Measurements from ENCODE around the gene LDHD. TPM values are rescaled to one million over a fixed set of nuclear protein-coding genes. Genes with fewer than 3 reads are reported as not detected.

LDHD gene
- total and polyA plus RNA-seq, 3 experiments from 2014 or later, result 0.10 TPM; not detected in 2

DNA sequence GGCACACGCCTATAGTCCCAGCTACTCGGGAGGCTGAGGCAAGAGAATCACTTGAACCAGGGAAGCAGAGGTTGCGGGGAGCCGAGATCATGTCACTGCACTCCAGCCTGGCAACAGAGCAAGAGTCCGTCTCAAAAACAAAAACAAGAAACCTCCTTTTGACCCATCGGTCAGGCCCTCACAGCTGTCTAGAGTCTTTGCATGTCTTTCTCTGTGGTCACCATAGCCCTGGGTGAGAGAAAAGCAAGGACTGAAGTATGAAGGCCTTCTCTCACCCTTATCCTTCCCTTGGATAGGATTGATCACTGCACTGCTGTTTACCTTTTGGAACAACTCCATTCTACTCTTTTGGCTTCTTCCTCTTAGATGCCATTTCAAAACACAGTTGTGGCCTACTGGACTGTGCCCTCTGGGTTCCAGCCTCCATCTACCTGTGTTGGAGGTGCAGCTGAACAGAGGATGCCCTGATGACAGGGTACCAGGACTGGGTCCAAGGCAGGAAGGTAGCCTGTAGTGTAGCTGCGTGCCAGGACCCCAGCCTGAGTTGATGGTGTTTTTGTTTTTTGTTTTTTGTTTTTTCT lies 37.1 kb downstream of the LDHD start:
- H3K4me1 Mint-ChIP-seq, result peaks cover 23 to 31% (median 30%) of the 10 kb centered on the region in 3 donors
- peaks cover 0 to 2% of the 10 kb centered on the region in 2 donors for H3K27me3 Mint-ChIP-seq
- POLR2A ChIA-PET, result no interaction called here

DNA sequence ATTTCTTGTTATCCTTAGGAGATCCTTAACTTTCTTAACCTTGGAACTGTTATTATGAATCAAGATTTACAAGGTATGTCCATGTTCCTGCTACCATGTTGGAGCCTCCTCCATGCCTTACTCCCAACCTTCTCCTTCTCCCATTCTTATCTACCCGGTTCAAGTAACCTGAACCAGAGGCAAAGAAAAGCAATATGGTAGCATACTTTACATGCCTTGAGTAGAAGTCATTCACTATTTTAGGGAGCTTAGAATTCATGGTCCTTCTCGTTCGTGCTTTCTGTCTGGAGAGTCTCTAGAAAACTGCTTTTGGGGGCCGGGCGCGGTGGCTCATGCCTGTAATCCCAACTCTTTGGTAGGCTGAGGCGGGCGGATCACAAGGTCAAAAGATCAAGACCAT lies 37.7 kb downstream of the LDHD start:
- Mint-ChIP-seq H3K4me3 (no peak overlapping the region), H3K27ac (no peak overlapping the region), H3K4me1 (peaks cover 28 to 36% (median 35%) of the 10 kb centered on the region in 3 donors), H3K9me3 (no peaks in the 10 kb centered on the region), H3K27me3 (peaks cover 0 to 5% of the 10 kb centered on the region in 2 donors), H3K36me3 (no peaks in the 10 kb centered on the region)
- peaks cover 37% of the 10 kb centered on the region for H3K4me1 ChIP-seq (ENCODE audit: insufficient read depth, low read length)
- POLR2A ChIA-PET, result no interaction called here
- H3K4me3 ChIP-seq (ENCODE audit: low read length), result no peak overlapping the region
- H3K27me3 ChIP-seq (ENCODE audit: insufficient read depth, low read length, poor library complexity, severe bottlenecking), result no peaks in the 10 kb centered on the region
- no peak for DNase-seq
- H3K36me3 ChIP-seq (ENCODE audit: insufficient read depth, low read length), result no peaks in the 10 kb centered on the region
- CTCF ChIA-PET, result no interaction called here
- H3K27ac ChIP-seq (ENCODE audit: low read depth, low read length), result no peak overlapping the region
- H3K9me3 ChIP-seq (ENCODE audit: low read length), result no peaks in the 10 kb centered on the region

More for the DNA sequence above, 37.1 kb downstream of the LDHD start:
- no peak overlapping the region for H3K27ac ChIP-seq (ENCODE audit: low read depth, low read length)
- no peak for DNase-seq
- no peaks in the 10 kb centered on the region for H3K9me3 ChIP-seq (ENCODE audit: low read length)
- Mint-ChIP-seq H3K27ac (no peak overlapping the region), H3K36me3 (no peaks in the 10 kb centered on the region), H3K4me3 (peak overlapping the region in 1 of 7 donors; percentile 64), H3K9me3 (no peaks in the 10 kb centered on the region)
- no peaks in the 10 kb centered on the region for H3K27me3 ChIP-seq (ENCODE audit: insufficient read depth, low read length, poor library complexity, severe bottlenecking)
- H3K4me3 ChIP-seq (ENCODE audit: low read length), result no peak overlapping the region
- H3K4me1 ChIP-seq (ENCODE audit: insufficient read depth, low read length), result peaks cover 31% of the 10 kb centered on the region
- H3K36me3 ChIP-seq (ENCODE audit: insufficient read depth, low read length), result no peaks in the 10 kb centered on the region
- CTCF ChIA-PET, result no interaction called here

GRCh38 chr16:75075688-75076268 lies 40.8 kb downstream of the LDHD start:
- H3K27me3 Mint-ChIP-seq, result peaks cover 0 to 5% of the 10 kb centered on the region in 2 donors
- POLR2A ChIA-PET, result no interaction called here
- no peaks in the 10 kb centered on the region for H3K36me3 Mint-ChIP-seq

GRCh38 chr16:75074920-75075687 lies 41.5 kb downstream of the LDHD start:
- H3K27ac ChIP-seq (ENCODE audit: low read depth, low read length), result peak overlapping the region; percentile 33
- H3K4me1 Mint-ChIP-seq, result peaks cover 32 to 51% (median 48%) of the 10 kb centered on the region in 3 donors

More at GRCh38 chr16:75075688-75076268, 40.8 kb downstream of the LDHD start:
- H3K9me3 Mint-ChIP-seq, result no peaks in the 10 kb centered on the region
- Histone ChIP-seq H3K4me3 (ENCODE audit: low read length) (peak overlapping the region; percentile 49), H3K36me3 (ENCODE audit: insufficient read depth, low read length) (no peaks in the 10 kb centered on the region), H3K4me1 (ENCODE audit: insufficient read depth, low read length) (peaks cover 41% of the 10 kb centered on the region), H3K27ac (ENCODE audit: low read depth, low read length) (peak overlapping the region; percentile 33), H3K27me3 (ENCODE audit: insufficient read depth, low read length, poor library complexity, severe bottlenecking) (no peaks in the 10 kb centered on the region), H3K9me3 (ENCODE audit: low read length) (no peaks in the 10 kb centered on the region)
- peak overlapping the region; percentile 3 to 77 (median 52) for H3K4me3 Mint-ChIP-seq
- H3K27ac Mint-ChIP-seq, result peak overlapping the region; percentile 41 to 93 (median 88)
- CTCF ChIA-PET, result interaction anchor here (1.0 to 1.9 kb wide), 3 partner anchors 22 to 191 kb away, joined by 3 to 12 read pairs (median 7); no protein-coding TSS in a partner anchor
- DNase-seq, result no peak
- H3K4me1 Mint-ChIP-seq, result peaks cover 32 to 48% (median 46%) of the 10 kb centered on the region in 3 donors

GRCh38 chr16:75074304-75074793 lies 42.2 kb downstream of the LDHD start:
- peaks cover 0 to 5% of the 10 kb centered on the region in 2 donors for H3K27me3 Mint-ChIP-seq
- Histone ChIP-seq H3K27me3 (ENCODE audit: insufficient read depth, low read length, poor library complexity, severe bottlenecking) (no peaks in the 10 kb centered on the region), H3K36me3 (ENCODE audit: insufficient read depth, low read length) (no peaks in the 10 kb centered on the region), H3K27ac (ENCODE audit: low read depth, low read length) (no peak overlapping the region), H3K4me3 (ENCODE audit: low read length) (no peak overlapping the region), H3K9me3 (ENCODE audit: low read length) (no peaks in the 10 kb centered on the region), H3K4me1 (ENCODE audit: insufficient read depth, low read length) (peaks cover 41% of the 10 kb centered on the region)
- H3K36me3 Mint-ChIP-seq, result no peaks in the 10 kb centered on the region
- DNase-seq, result no peak
- no peaks in the 10 kb centered on the region for H3K9me3 Mint-ChIP-seq
- peak overlapping the region in 7 of 8 donors; percentile 1 to 85 (median 63) for H3K27ac Mint-ChIP-seq
- peaks cover 34 to 51% (median 48%) of the 10 kb centered on the region in 3 donors for H3K4me1 Mint-ChIP-seq
- peak overlapping the region in 1 of 7 donors; percentile 0 for H3K4me3 Mint-ChIP-seq
- ChIA-PET POLR2A (interaction anchor here (0.8 kb wide), 1 partner anchor 34 kb away, joined by 3 read pairs; no protein-coding TSS in a partner anchor), CTCF (interaction anchor here (1.0 to 1.9 kb wide), 6 partner anchors 9 to 189 kb away, joined by 3 to 12 read pairs (median 4); partner anchors contain the start of gene ZNRF1)

More at GRCh38 chr16:75074920-75075687, 41.5 kb downstream of the LDHD start:
- Mint-ChIP-seq H3K27me3 (peaks cover 0 to 5% of the 10 kb centered on the region in 2 donors), H3K36me3 (no peaks in the 10 kb centered on the region), H3K27ac (peak overlapping the region; percentile 41 to 93 (median 88)), H3K9me3 (no peaks in the 10 kb centered on the region), H3K4me3 (peak overlapping the region; percentile 3 to 77 (median 52))
- Histone ChIP-seq H3K9me3 (ENCODE audit: low read length) (no peaks in the 10 kb centered on the region), H3K4me1 (ENCODE audit: insufficient read depth, low read length) (peaks cover 41% of the 10 kb centered on the region), H3K27me3 (ENCODE audit: insufficient read depth, low read length, poor library complexity, severe bottlenecking) (no peaks in the 10 kb centered on the region), H3K36me3 (ENCODE audit: insufficient read depth, low read length) (no peaks in the 10 kb centered on the region), H3K4me3 (ENCODE audit: low read length) (peak overlapping the region; percentile 49)
- CTCF ChIA-PET, result interaction anchor here (1.0 to 1.9 kb wide), 5 partner anchors 21 to 190 kb away, joined by 3 to 12 read pairs (median 4); partner anchors contain the start of gene ZNRF1
- POLR2A ChIA-PET, result interaction anchor here (0.8 kb wide), 1 partner anchor 34 kb away, joined by 3 read pairs; no protein-coding TSS in a partner anchor
- peak; percentile 75 to 90 (median 84) for DNase-seq

DNA sequence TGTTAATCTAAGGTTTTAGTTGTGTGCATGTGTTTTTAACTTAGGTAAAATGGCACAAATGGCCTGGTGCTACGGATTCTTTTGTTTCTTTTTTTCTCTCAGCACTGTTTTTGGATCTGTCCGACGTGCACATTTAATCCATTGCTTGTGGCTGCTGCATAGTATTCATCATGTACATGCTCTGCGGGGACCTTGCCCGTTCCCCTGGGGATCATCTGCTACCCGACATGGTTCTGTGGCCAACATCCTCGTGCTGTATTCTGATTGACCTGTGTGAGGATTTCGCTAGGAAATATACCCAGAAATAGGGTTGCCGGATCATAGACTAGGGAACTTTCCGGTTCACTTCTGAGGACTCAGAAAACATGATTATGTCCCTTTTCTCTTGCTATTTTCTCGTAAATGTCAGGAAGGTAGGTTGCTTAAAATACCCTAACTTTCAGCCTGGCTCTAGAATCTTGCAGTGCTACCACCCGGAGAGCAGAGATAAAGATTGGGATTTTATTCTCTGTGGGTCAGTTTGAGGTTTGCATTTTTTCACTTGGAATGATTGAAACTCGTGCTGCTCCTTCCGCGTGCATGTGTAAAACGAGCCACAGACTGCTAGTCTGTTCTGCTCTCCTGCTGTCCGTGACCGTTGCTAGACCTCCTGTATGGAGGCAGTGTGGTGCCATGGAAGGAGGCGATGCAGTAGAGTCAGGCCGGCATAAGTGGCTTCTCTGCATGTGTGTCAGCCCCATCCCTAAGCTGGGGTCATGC lies 42.9 kb downstream of the LDHD start:
- H3K27me3 ChIP-seq (ENCODE audit: insufficient read depth, low read length, poor library complexity, severe bottlenecking), result no peaks in the 10 kb centered on the region
- no peaks in the 10 kb centered on the region for H3K9me3 Mint-ChIP-seq
- peaks cover 34 to 51% (median 48%) of the 10 kb centered on the region in 3 donors for H3K4me1 Mint-ChIP-seq
- no peak for DNase-seq
- no peak overlapping the region for H3K27ac ChIP-seq (ENCODE audit: low read depth, low read length)
- no peak overlapping the region for H3K4me3 ChIP-seq (ENCODE audit: low read length)
- H3K36me3 Mint-ChIP-seq, result no peaks in the 10 kb centered on the region
- H3K9me3 ChIP-seq (ENCODE audit: low read length), result no peaks in the 10 kb centered on the region
- H3K27me3 Mint-ChIP-seq, result peaks cover 0 to 5% of the 10 kb centered on the region in 2 donors
- H3K27ac Mint-ChIP-seq, result peak overlapping the region in 6 of 8 donors; percentile 15 to 85 (median 66)
- H3K36me3 ChIP-seq (ENCODE audit: insufficient read depth, low read length), result no peaks in the 10 kb centered on the region
- ChIA-PET POLR2A (no interaction called here), CTCF (interaction anchor here (1.0 to 1.9 kb wide), 4 partner anchors 8 to 75 kb away, joined by 3 to 12 read pairs (median 6); partner anchors contain the start of gene ZNRF1)
- peak overlapping the region in 1 of 7 donors; percentile 0 for H3K4me3 Mint-ChIP-seq
- H3K4me1 ChIP-seq (ENCODE audit: insufficient read depth, low read length), result peaks cover 41% of the 10 kb centered on the region

DNA sequence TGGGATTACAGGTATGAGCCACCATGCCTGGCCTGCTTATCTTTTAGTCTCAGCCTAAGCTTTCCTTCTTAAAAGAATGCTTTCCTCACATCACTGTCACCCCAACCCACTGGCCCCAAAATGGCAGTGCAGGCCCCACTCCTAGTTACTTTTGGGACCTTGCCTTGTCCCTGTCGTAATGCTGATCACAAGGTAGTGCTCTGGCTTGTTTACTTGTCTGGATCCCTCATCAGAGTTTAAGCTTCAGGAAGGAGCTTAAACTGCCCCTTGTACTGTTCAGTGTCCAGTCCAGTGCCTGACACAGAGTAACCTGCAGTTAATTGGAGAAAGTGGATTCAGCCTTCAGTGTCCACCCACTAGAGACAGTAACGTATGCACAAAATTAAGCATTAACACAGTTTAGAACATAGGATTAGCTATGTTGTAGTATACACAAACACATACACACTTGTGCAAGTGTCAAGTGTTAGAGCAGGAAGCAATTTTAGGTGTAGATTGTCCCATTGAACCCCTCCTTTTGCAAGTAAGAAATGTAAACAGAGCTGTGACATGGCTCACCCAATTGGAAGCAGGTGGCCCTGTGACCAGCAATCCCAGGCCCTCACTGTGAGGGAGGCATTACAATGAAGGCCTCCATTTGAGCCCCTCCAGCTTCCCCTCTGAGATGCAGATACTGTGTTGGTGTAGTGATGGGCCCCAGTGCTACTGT lies 44.2 kb downstream of the LDHD start:
- H3K9me3 Mint-ChIP-seq, result no peaks in the 10 kb centered on the region
- Histone ChIP-seq H3K27me3 (ENCODE audit: insufficient read depth, low read length, poor library complexity, severe bottlenecking) (no peaks in the 10 kb centered on the region), H3K4me3 (ENCODE audit: low read length) (no peak overlapping the region), H3K27ac (ENCODE audit: low read depth, low read length) (no peak overlapping the region), H3K4me1 (ENCODE audit: insufficient read depth, low read length) (peaks cover 35% of the 10 kb centered on the region), H3K36me3 (ENCODE audit: insufficient read depth, low read length) (no peaks in the 10 kb centered on the region), H3K9me3 (ENCODE audit: low read length) (no peaks in the 10 kb centered on the region)
- peaks cover 0 to 3% of the 10 kb centered on the region in 2 donors for H3K27me3 Mint-ChIP-seq
- no peaks in the 10 kb centered on the region for H3K36me3 Mint-ChIP-seq
- H3K4me3 Mint-ChIP-seq, result no peak overlapping the region
- POLR2A ChIA-PET, result no interaction called here
- peaks cover 31 to 47% (median 46%) of the 10 kb centered on the region in 3 donors for H3K4me1 Mint-ChIP-seq
- peak overlapping the region in 2 of 8 donors; percentile 20 for H3K27ac Mint-ChIP-seq
- CTCF ChIA-PET, result interaction anchor here (0.8 to 1.5 kb wide), 2 partner anchors 10 to 74 kb away, joined by 3 read pairs; partner anchors contain the start of gene ZNRF1
- DNase-seq, result no peak
